ENCODE measurements around the gene GSTT2B.
A peak's percentile ranks its signal among the peaks of the same experiment; 100 is the strongest.
"Not testable (repeated sequence)": the region's sequence is repeated elsewhere in the genome, so short reads cannot be mapped to it uniquely, and the experiment has no call there.

GSTT2B gene

DNA sequence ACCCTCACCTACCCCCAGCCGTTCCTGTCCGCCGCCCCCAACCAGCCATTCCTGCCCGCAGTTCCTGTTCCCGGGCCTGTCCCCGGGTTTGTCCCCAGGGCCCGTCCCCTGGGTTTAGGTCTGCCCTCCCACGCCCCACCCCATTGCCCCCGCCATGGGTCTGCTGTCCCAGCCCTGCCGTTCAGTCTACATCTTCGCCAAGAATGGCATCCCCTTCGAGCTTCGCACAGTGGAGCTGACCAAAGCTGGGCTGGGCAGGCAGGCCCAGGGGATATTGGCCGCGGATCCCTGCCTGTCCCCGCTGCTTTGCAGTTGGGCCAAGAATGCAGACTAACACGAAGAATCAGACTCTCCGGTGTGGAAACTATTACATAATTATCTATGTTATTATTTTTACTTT is 11.2 kb downstream of the GSTT2B start:
- DNase-seq (ENCODE audit: low read depth in 1 of 2, low spot score in 1 of 2), result not testable (repeated sequence)

GRCh38 chr22:23947391-23947790 is 13.6 kb downstream of the GSTT2B start:
- not testable (repeated sequence) for DNase-seq (ENCODE audit: low read depth in 1 of 2, low spot score in 1 of 2)

DNA sequence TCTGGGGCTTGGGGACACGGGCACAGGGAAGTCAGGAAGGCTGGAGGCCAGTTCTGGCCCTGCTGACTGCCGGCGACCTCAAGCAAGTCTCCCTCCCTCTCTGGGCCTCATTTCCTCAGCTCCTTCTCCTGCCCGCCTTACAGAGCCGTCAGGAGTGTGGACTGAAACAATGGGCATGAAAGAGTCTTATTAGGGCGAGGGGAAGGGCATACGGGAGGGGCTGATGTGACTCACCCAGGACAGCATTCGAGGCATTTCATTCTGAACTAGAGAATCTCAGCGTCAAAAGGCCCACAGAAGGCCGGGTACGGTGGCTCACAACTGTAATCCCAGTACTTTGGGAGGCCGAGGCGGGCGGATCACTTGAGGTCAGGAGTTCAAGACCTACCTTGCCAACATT is 20.8 kb downstream of the GSTT2B start:
- DNase-seq (ENCODE audit: low read depth in 1 of 2, low spot score in 1 of 2), result not testable (repeated sequence)

- DNase-seq (ENCODE audit: low read depth in 1 of 2, low spot score in 1 of 2), result no peak
Measured at GRCh38 chr22:23939017-23939357, 22.0 kb downstream of the GSTT2B start.

DNA sequence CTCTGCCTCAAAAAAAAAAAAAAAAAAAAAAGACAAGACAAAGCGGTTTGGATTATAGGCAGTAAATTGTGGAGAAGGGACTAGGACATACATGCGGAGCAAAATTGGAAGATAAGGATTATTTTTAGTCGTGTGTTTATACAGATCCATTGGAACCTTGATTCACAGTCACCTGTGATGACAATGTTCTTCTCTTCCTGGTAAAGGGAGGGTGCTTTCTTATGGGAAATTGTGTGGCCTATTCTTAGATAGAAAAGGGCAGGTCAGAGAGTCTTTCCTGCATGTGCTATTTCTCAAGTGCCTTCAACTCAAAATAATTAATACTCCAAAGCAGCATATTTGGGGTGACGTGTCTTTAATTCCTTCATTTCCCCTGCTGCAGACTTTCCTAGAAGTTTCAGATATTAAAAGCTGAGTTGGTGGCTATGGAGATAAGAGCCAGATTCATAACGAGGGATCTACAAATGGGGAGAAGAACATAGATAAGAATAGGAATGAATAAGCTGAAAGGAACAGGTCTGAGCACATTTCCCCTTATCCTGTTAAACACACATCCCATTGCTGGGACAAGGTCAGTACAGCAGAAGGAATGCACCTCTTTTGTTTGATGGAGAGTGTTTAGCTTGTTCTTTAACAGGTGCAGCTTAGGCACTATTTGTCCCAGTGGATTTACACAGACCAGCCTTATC is 22.5 kb downstream of the GSTT2B start:
- DNase-seq (ENCODE audit: low read depth in 1 of 2, low spot score in 1 of 2), result no peak

DNA sequence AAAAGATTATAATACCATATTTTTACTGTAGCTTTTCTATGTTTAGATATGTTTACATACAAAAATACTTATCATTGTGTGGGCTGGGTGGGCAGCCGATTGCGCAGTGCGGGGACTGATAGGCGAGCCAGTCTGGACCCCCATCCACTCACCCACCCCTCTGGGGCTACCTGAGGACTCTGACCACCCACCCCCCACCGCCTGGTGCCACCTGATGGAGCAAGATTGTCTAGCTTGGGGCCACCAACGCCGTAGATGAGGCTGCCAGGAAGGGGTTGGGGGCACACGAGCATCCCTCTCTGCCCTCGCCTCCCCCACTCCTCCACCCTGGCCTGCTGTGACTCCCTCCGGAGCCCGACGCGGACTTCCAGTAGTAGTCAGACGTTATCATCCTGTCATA is 34.4 kb downstream of the GSTT2B start:
- DNase-seq (ENCODE audit: low read depth in 1 of 2, low spot score in 1 of 2), result no peak

DNA sequence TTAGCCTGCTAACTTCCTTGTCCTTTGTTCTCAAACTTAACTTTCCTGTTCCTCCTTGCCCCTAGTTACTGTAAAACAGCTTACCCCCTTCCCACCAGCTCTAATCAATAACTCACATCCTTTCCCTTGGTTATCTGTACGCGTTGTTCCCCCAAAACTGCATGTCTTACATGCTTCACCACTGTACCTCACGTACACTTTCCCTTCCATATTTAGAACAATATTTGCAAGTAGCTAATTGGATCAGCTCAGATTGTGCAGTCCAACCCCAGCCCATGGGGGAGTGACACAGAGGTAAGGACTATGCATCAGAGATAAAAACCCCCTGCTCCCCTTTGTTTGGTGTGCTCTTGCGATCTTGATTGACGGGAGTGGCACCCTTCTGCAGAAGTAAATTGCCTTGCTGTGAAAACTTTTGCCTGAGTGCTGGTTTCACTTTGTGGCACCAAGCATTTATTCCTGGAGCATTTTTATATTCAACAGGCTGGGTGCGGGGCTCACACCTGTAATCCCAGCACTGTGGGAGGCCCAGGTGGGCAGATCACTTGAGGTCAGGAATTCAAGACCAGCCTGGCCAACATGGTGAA is 35.9 kb downstream of the GSTT2B start:
- no peak for DNase-seq (ENCODE audit: low read depth in 1 of 2, low spot score in 1 of 2)

DNA sequence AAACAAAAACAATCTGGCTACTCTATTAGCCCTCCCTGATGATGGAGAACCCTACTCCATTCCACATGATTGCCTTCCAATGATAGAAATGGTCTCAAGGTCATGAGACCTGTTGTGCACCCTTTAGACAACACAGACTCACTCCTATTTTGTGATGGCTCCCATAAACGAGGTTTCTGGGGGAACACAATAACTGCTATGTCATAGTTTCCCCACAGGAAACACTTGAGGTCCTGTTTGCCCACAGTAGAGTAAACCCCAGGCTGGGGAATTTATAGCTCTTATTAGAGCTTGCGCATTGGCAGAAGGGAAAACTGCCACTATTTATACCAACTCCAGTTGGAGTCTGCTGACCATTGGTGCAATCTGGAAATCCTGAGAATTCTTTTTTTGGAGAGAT is 38.1 kb downstream of the GSTT2B start:
- DNase-seq (ENCODE audit: low read depth in 1 of 2, low spot score in 1 of 2), result no peak

- DNase-seq (ENCODE audit: low read depth in 1 of 2, low spot score in 1 of 2), result not testable (repeated sequence)
Measured at GRCh38 chr22:23921586-23922201, 39.3 kb downstream of the GSTT2B start.

GRCh38 chr22:23920267-23920611 is 40.8 kb downstream of the GSTT2B start:
- DNase-seq (ENCODE audit: low read depth in 1 of 2, low spot score in 1 of 2), result not testable (repeated sequence)

- DNase-seq (ENCODE audit: low read depth in 1 of 2, low spot score in 1 of 2), result no peak
Measured at GRCh38 chr22:23915290-23915689, 45.7 kb downstream of the GSTT2B start.

DNA sequence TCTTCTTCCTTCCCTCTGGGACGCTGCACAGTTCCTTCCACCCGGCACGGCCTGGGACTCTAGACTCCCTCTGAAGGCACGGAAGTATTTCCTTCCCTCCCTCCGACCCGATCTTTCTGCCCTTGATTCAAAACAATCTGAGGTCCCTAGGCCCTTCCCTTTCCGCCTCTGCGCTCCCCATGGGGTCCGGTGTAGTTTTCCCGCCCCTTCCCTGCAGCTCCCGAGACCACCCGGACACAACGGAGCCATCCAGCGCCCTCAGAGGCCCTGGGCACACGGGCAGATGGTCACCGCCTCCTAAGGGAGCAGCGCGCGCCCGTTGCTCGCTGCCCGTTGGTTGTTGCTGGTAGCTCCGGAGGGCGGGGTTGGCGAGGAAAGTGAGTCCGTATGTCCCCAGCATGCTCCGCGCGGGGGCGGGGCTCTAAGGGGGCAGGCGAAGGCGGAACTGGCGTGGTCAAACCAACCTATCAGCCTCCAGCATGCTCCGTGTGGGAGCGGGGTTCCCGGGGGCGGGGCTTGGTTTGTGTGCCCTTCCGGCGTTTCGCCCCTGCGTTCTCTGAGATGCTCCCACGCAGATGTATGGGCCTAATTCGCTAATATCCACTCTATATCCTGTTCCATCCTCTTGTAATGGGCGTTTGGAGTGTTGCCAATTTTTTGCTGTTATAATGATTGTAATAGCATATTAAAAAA is 47.2 kb downstream of the GSTT2B start:
- DNase-seq (ENCODE audit: low read depth in 1 of 2, low spot score in 1 of 2), result peak; percentile 97 to 99

DNA sequence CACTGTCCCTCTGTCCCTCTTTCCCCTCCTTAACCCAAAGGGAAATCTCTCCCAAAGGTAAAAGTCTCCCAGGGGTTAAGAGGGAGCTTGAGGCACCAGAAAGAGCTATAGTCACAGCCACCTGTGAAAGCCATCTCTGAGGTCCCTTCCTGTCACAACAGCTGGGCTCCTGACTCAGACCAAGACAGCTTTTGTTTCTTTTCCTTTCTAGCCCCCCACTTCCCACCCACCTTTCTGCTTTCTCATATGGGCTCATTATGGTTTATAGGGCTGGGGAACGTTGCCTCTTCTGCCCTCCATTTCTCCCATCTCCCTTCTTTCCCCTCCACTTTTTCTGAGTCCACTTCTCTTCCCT is 47.7 kb downstream of the GSTT2B start:
- no peak for DNase-seq (ENCODE audit: low read depth in 1 of 2, low spot score in 1 of 2)

GRCh38 chr22:23912293-23912903 is 48.6 kb downstream of the GSTT2B start:
- DNase-seq (ENCODE audit: low read depth in 1 of 2, low spot score in 1 of 2), result no peak

GRCh38 chr22:23911318-23911980 is 49.5 kb downstream of the GSTT2B start:
- no peak for DNase-seq (ENCODE audit: low read depth in 1 of 2, low spot score in 1 of 2)

DNA sequence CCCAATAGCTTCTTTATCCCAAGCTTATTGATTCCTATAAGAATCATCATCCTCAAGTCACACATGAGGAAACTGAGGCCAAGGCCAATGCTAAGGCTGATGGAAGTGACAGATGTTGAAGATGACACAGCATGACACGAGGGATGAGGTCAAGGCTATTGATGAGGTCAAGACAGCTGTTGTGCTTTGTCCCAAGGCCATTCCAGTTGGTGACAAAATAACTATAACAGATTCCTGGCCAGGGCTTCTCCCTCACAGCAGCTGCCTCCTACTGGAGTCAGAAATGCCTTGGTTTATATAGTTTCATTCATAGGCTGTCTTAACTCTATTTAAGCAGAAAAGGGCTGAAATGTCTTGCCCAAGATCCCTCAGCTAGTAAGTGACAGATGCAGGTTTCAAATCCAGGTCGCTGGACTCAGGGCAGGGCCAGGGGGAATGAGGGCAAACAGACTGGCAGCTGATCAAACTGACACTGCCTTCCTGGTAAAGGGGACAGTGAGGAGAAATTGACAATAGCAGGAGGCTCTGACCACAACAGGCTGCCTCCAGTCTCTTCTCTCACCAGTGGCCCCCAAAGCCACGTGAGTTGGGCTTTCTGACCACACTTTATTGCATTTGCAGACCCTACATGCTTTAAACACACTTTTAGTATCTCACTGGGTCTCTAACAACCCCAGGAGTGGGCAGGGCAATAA is 50.4 kb downstream of the GSTT2B start:
- no peak for DNase-seq (ENCODE audit: low read depth in 1 of 2, low spot score in 1 of 2)

DNA sequence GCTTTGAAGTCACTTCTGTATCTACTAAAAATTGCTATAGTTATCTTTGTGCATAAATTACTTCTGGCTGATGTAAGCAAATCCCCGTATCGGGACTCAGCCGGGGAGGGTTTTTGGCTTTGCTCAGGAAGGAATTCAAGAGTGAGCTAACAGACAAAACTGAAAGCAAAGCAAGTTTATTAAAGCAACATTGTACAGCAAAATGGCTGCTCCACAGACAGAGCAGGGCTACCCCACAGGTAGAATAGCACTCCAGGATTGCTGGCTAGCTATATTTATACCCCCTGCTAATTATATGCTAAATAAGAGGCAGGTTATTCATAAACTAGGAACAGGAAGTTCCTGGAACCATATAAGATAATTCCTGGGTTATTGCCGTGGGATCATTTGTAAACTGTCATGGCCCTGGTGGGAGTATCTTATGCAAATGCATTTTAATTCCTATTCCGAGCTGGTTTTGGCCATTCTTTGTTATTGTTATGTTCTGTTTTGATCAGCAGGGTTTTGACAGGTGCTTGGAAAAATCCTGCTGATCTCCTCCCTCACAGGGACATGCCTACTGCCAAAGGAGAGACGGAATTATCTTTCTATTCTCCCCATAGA is 51.6 kb downstream of the GSTT2B start:
- DNase-seq (ENCODE audit: low read depth in 1 of 2, low spot score in 1 of 2), result no peak

GRCh38 chr22:23908587-23909205 is 52.3 kb downstream of the GSTT2B start:
- no peak for DNase-seq (ENCODE audit: low read depth in 1 of 2, low spot score in 1 of 2)

DNA sequence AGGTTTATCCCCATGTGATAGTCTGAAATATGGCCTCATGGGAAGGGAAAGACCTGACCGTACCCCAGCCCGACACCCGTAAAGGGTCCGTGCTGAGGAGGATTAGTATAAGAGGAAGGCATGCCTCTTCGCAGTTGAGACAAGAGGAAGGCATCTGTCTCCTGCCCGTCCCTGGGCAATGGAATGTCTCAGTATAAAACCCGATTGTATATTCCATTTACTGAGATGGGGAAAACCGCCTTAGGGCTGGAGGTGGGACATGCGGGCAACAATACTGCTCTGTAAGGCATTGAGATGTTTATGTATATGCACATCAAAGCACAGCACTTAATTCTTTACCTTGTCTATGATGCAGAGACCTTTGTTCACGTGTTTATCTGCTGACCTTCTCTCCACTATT is 53.6 kb downstream of the GSTT2B start:
- not testable (repeated sequence) for DNase-seq (ENCODE audit: low read depth in 1 of 2, low spot score in 1 of 2)
